ENCODE data around the gene CEP41.

Gene CEP41

GRCh38 chr7:130363026-130363847 is 77.6 kb downstream of the CEP41 start:
- Histone ChIP-seq H3K9ac (ENCODE audit: insufficient read length) (no peak overlapping the region), H3K27ac (no peak overlapping the region), H3K36me3 (ENCODE audit: insufficient read depth, low read length) (no peaks in the 10 kb centered on the region), H3K4me3 (no peak overlapping the region), H3K9me3 (ENCODE audit: low read depth, low read length) (0 out of 2 replicates have a peak, but pooled peaks cover 2% of the 10 kb centered on the region)
- TF ChIP-seq EZH2 (IDR thresholded peaks at IDR 0.05) (no peak), POLR2AphosphoS5 (IDR thresholded peaks at IDR 0.05; ENCODE audit: borderline replicate concordance, low read depth, low read length) (no peak), FOXP2 (optimal IDR thresholded peaks at IDR 0.05; ENCODE audit: control extremely low read depth, extremely low read length, insufficient read depth) (no peak)
- no peak for DNase-seq (ENCODE audit: low read depth, low spot score)

GRCh38 chr7:130362251-130362816 is 78.5 kb downstream of the CEP41 start:
- no peaks in the 10 kb centered on the region for H3K36me3 ChIP-seq (ENCODE audit: insufficient read depth, low read length)
- H3K4me3 ChIP-seq, result no peak overlapping the region
- no peak overlapping the region for H3K9ac ChIP-seq (ENCODE audit: insufficient read length)
- 0 out of 2 replicates have a peak, but pooled peaks cover 2% of the 10 kb centered on the region for H3K9me3 ChIP-seq (ENCODE audit: low read depth, low read length)
- no peak for TF ChIP-seq EZH2 (IDR thresholded peaks at IDR 0.05)
- TF ChIP-seq POLR2AphosphoS5 (IDR thresholded peaks at IDR 0.05; ENCODE audit: borderline replicate concordance, low read depth, low read length), result no peak
- TF ChIP-seq FOXP2 (optimal IDR thresholded peaks at IDR 0.05; ENCODE audit: control extremely low read depth, extremely low read length, insufficient read depth), result no peak
- no peak for DNase-seq (ENCODE audit: low read depth, low spot score)
- H3K27ac ChIP-seq, result no peak overlapping the region

- H3K9me3 ChIP-seq (ENCODE audit: low read depth, low read length), result 0 out of 2 replicates have a peak, but pooled peaks cover 2% of the 10 kb centered on the region
Observed at GRCh38 chr7:130361681-130362080, 79.1 kb downstream of the CEP41 start.

GRCh38 chr7:130360518-130360917 is 80.3 kb downstream of the CEP41 start:
- Histone ChIP-seq H3K27ac (no peak overlapping the region), H3K9ac (ENCODE audit: insufficient read length) (no peak overlapping the region), H3K9me3 (ENCODE audit: low read depth, low read length) (0 out of 2 replicates have a peak, but pooled peaks cover 2% of the 10 kb centered on the region), H3K36me3 (ENCODE audit: insufficient read depth, low read length) (no peaks in the 10 kb centered on the region), H3K4me3 (no peak overlapping the region)
- TF ChIP-seq EZH2 (IDR thresholded peaks at IDR 0.05) (no peak), FOXP2 (optimal IDR thresholded peaks at IDR 0.05; ENCODE audit: control extremely low read depth, extremely low read length, insufficient read depth) (no peak), POLR2AphosphoS5 (IDR thresholded peaks at IDR 0.05; ENCODE audit: borderline replicate concordance, low read depth, low read length) (no peak)
- no peak for DNase-seq (ENCODE audit: low read depth, low spot score)

More at GRCh38 chr7:130361681-130362080, 79.1 kb downstream of the CEP41 start:
- no peak for TF ChIP-seq POLR2AphosphoS5 (IDR thresholded peaks at IDR 0.05; ENCODE audit: borderline replicate concordance, low read depth, low read length)
- TF ChIP-seq FOXP2 (optimal IDR thresholded peaks at IDR 0.05; ENCODE audit: control extremely low read depth, extremely low read length, insufficient read depth), result no peak
- TF ChIP-seq EZH2 (IDR thresholded peaks at IDR 0.05), result no peak
- Histone ChIP-seq H3K27ac (no peak overlapping the region), H3K9ac (ENCODE audit: insufficient read length) (no peak overlapping the region), H3K4me3 (no peak overlapping the region), H3K36me3 (ENCODE audit: insufficient read depth, low read length) (no peaks in the 10 kb centered on the region)
- DNase-seq (ENCODE audit: low read depth, low spot score), result no peak

GRCh38 chr7:130359276-130359857 is 81.4 kb downstream of the CEP41 start:
- H3K9me3 ChIP-seq (ENCODE audit: low read depth, low read length), result 0 out of 2 replicates have a peak, but pooled peaks cover 2% of the 10 kb centered on the region
- no peak overlapping the region for H3K4me3 ChIP-seq
- TF ChIP-seq POLR2AphosphoS5 (IDR thresholded peaks at IDR 0.05; ENCODE audit: borderline replicate concordance, low read depth, low read length), result no peak
- no peak for TF ChIP-seq FOXP2 (optimal IDR thresholded peaks at IDR 0.05; ENCODE audit: control extremely low read depth, extremely low read length, insufficient read depth)
- TF ChIP-seq EZH2 (IDR thresholded peaks at IDR 0.05), result no peak
- no peak overlapping the region for H3K9ac ChIP-seq (ENCODE audit: insufficient read length)
- DNase-seq (ENCODE audit: low read depth, low spot score), result no peak
- no peak overlapping the region for H3K27ac ChIP-seq
- H3K36me3 ChIP-seq (ENCODE audit: insufficient read depth, low read length), result no peaks in the 10 kb centered on the region

GRCh38 chr7:130358471-130358870 is 82.3 kb downstream of the CEP41 start:
- DNase-seq (ENCODE audit: low read depth, low spot score), result no peak
- TF ChIP-seq EZH2 (IDR thresholded peaks at IDR 0.05) (no peak), FOXP2 (optimal IDR thresholded peaks at IDR 0.05; ENCODE audit: control extremely low read depth, extremely low read length, insufficient read depth) (no peak), POLR2AphosphoS5 (IDR thresholded peaks at IDR 0.05; ENCODE audit: borderline replicate concordance, low read depth, low read length) (no peak)
- Histone ChIP-seq H3K27ac (no peak overlapping the region), H3K9ac (ENCODE audit: insufficient read length) (no peak overlapping the region), H3K9me3 (ENCODE audit: low read depth, low read length) (0 out of 2 replicates have a peak, but pooled peaks cover 2% of the 10 kb centered on the region), H3K4me3 (no peak overlapping the region), H3K36me3 (ENCODE audit: insufficient read depth, low read length) (no peaks in the 10 kb centered on the region)

GRCh38 chr7:130356876-130357611 is 83.8 kb downstream of the CEP41 start:
- Histone ChIP-seq H3K4me3 (no peak overlapping the region; the same call in 1 of the 2 replicates), H3K36me3 (ENCODE audit: insufficient read depth, low read length) (no peaks in the 10 kb centered on the region), H3K9me3 (ENCODE audit: low read depth, low read length) (0 out of 2 replicates have a peak, but pooled peaks cover 2% of the 10 kb centered on the region), H3K9ac (ENCODE audit: insufficient read length) (peak overlapping the region; percentile 54), H3K27ac (peak overlapping the region; percentile 91)
- DNase-seq (ENCODE audit: low read depth, low spot score), result no peak
- no peak for TF ChIP-seq FOXP2 (optimal IDR thresholded peaks at IDR 0.05; ENCODE audit: control extremely low read depth, extremely low read length, insufficient read depth)
- TF ChIP-seq EZH2 (IDR thresholded peaks at IDR 0.05), result no peak
- TF ChIP-seq POLR2AphosphoS5 (IDR thresholded peaks at IDR 0.05; ENCODE audit: borderline replicate concordance, low read depth, low read length), result no peak
